ENCODE measurements around the gene SPATA13. TPM values are rescaled to one million over a fixed set of nuclear protein-coding genes. Genes with fewer than 3 reads are reported as not detected.

The SPATA13 gene
- total and polyA plus RNA-seq, 12 donors, result 3.3 to 21.4 (median 10.2) TPM

- ATAC-seq, result no peak
- peaks cover 0 to 12% (median 0%) of the 10 kb centered on the region in 9 donors for H3K4me1 ChIP-seq
- no peaks in the 10 kb centered on the region for H3K36me3 ChIP-seq
- no peaks in the 10 kb centered on the region for H3K27me3 ChIP-seq
- intact Hi-C loops (cut with DNase I), result no loop called here
- H3K27ac ChIP-seq, result no peak overlapping the region
- no peak for DNase-seq
- H3K9me3 ChIP-seq, result no peaks in the 10 kb centered on the region
- TF ChIP-seq CTCF (IDR thresholded peaks at IDR 0.05), result no peak
- no peak overlapping the region for H3K4me3 ChIP-seq
- WGBS, 2 donors, result 84% methylated on average over 4 of the region's 4 CpGs
Observed at GRCh38 chr13:24175847-24176246, 15.3 kb downstream of the SPATA13 start.

- DNase-seq (no peak), ATAC-seq (no peak)
- WGBS, 2 donors, result 86% methylated on average over 8 of the region's 8 CpGs
- Histone ChIP-seq H3K4me3 (no peak overlapping the region), H3K9me3 (no peaks in the 10 kb centered on the region), H3K4me1 (peaks cover 0 to 12% (median 0%) of the 10 kb centered on the region in 9 donors), H3K36me3 (no peaks in the 10 kb centered on the region), H3K27me3 (no peaks in the 10 kb centered on the region), H3K27ac (no peak overlapping the region)
- intact Hi-C loops (cut with DNase I), result no loop called here
- TF ChIP-seq CTCF (IDR thresholded peaks at IDR 0.05), result no peak
Observed at GRCh38 chr13:24176351-24177101, 16.0 kb downstream of the SPATA13 start.

DNA sequence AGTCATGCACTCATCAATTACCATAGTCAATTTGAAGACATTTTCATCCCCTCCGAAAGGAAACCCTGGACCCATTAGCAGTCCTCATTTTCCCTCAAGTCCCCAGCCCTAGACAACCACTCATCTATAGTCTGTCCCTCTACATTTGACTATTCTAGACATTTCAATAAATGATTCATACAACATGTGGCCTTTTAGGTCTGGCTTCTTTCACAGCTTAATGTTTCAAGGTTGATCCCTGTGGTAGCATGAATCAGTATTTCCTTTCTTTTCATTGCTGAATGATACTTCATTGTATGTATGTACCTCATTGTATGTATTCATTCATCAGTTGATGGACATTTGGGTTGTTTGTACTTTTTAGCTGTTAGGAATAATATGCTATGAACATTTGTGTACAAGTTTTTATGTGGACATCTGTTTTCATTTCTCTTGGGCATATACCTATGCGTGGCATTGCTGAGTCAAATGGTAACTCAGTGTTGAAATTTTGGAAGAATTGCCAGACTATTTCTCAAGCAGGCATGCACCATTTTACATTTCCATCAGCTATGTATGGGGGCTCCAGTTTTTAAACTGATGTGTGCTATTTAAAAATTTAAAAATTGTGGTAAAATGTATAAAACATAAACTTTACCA, 18.4 kb downstream of the SPATA13 start:
- no peaks in the 10 kb centered on the region for H3K27me3 ChIP-seq
- no peak for TF ChIP-seq CTCF (IDR thresholded peaks at IDR 0.05)
- intact Hi-C loops (cut with DNase I), result no loop called here
- WGBS, 2 donors, result 69 to 97% methylated on average over 2 of the region's 2 CpGs
- no peaks in the 10 kb centered on the region for H3K36me3 ChIP-seq
- no peak for ATAC-seq
- DNase-seq, result no peak
- H3K4me3 ChIP-seq, result no peak overlapping the region
- no peak overlapping the region for H3K27ac ChIP-seq
- no peaks in the 10 kb centered on the region for H3K9me3 ChIP-seq
- peaks cover 0 to 14% (median 0%) of the 10 kb centered on the region in 9 donors for H3K4me1 ChIP-seq

GRCh38 chr13:24179486-24179850, 18.9 kb downstream of the SPATA13 start:
- Histone ChIP-seq H3K4me3 (no peak overlapping the region), H3K4me1 (peaks cover 0 to 14% (median 0%) of the 10 kb centered on the region in 9 donors), H3K27ac (no peak overlapping the region), H3K27me3 (no peaks in the 10 kb centered on the region), H3K9me3 (no peaks in the 10 kb centered on the region), H3K36me3 (no peaks in the 10 kb centered on the region)
- DNase-seq (no peak), ATAC-seq (no peak)
- 64 to 70% methylated on average over 1 of the region's 1 CpG for WGBS, 2 donors
- intact Hi-C loops (cut with DNase I), result no loop called here
- TF ChIP-seq CTCF (IDR thresholded peaks at IDR 0.05), result no peak
